HG03439 (cell line): Measurements from ENCODE around the gene GSTA4.

Experiments
- ATAC-seq: cut with Tn5 transposase; IDR thresholded peaks from one replicate; pipeline ENCODE4 v1.9.1; 2021; ENCODE audit warnings: mild to moderate bottlenecking, moderate library complexity; ENCODE audit not compliant: unreplicated experiment

Gene GSTA4

GRCh38 chr6:52995089-52995912, at the start of gene GSTA4:
Gene GSTA4, minus strand, starts transcription at chr6:52995284. Its CDS starts 1,041 bp downstream, at chr6:52994243.
- ATAC-seq, result peak; percentile 98

DNA sequence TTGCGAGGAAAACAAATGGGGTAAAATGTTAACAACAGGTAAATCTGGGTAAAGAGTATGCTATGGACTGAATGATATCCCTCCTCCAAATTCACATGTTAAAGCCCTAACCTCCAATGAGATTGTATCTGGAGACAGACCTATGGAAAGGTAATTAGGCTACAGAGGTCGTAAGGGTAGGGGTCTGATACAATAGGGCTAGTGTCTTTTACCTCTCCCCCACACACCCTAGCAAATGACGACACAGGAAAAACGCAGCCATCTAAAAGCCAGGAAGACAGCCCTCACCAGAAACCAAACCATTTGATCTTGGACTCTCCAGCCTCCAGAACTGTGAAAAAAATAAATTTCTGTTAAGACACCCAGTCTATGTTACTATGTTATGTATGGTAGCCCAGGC, 49.5 kb upstream of the GSTA4 start:
- no peak for ATAC-seq

GRCh38 chr6:53044071-53044470, 49.0 kb upstream of the GSTA4 start:
- no peak for ATAC-seq

DNA sequence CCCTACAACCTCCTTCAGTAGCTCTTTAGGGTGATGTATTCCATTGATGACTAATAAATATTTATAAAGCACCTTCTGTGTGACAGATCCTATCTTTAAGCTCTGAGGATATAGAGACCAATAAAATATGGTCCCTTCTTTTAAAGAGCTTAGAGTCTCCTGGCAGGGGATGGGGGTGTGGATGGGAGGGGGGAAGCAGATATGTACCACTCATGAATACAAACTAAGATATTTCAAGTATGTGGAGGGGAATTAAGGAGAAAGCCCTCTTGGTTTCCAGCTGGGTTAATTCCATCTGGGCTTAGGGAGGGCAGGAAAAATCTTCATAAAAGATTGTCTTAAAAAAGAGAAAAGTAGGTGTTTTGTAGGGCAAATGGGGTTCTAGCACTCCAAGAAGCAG, 48.5 kb upstream of the GSTA4 start:
- no peak for ATAC-seq

DNA sequence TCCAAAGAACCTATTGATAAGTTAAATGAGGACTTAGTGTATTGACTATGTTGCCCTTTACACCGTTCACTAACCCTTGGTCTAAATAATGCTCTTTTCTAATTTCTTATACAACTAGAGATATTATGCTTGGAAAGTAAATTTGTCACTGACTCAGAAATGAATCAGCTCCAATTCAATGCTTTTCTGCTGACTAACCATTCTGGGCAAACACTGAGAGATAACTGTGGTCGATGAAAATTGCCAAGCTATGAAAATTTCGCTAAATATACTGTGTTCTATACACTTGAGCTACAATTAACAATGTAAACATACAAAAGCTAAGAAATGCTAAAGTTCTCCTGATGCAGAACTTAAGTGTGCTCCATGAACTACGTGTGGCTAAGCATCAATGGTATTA, 47.0 kb upstream of the GSTA4 start:
- ATAC-seq, result no peak

GRCh38 chr6:53041356-53041755, 46.3 kb upstream of the GSTA4 start:
- no peak for ATAC-seq

DNA sequence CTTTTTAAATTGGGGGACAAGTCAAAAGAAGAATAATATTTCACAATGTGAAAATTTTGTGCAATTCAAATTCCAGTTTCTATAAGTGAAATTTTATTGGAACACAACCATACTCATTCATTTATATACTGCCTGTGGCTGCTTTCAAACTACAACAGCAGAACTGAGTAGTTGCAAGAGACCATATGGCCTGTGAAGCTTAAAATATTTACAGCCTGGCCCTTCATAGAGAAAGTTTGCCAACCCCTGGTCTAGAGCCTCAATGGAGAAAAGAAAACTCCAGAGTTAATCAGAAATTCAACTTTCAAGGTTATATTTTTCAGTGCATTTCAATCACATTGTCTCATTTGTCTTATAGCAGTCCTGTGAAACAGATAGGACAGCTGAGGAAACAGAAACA, 43.5 kb upstream of the GSTA4 start:
- no peak for ATAC-seq

DNA sequence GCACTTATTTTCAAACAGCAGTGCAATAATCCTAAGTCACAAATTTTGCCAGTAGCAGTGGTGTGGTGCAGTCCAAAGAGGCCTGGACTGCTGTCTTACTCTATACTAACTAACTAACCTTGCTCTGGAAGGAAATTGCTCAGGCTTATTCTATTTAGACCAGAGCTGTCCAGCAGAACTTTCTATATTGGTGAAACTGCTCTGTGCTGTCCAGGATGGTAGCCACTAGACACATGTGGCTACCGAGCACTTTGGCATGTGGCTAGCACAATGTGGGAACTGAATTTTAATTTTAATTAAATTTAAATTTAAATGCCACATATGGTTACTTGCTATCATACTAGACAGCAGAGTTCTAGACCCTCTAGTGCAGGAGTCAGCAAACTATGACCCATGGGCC, 43.1 kb upstream of the GSTA4 start:
- ATAC-seq, result no peak

DNA sequence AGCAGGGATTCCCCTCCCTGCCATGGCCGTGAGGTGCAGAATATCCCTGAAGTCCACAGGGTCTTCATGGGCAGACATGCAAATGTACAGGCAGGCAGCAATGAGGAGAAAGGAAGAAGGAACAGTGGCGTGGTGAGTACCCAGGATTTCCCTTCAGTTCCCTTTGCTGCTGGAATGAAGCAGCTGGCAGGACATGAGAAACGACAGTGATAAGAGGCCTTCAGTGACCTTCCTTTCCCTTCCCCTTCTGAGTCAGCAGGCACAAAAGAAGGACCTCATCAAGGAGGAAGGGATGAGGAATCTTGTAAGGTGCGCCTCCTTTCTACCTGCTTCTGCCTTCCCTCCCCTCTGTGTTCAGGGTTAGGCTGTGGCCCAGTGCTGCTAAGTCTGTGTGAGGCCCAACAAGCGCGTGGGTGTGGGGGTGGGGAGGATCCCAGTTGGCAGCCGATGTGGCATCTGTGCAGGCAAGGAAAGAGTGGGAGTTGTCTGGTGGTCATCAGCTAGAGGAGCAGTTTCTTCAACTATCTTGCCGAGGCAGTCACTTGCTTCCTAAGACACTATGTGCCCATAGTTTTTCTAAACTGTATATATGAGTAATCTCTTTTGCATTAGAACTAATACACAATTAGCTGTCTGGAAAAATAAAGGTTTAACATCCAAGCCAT, 40.6 kb upstream of the GSTA4 start:
- no peak for ATAC-seq

DNA sequence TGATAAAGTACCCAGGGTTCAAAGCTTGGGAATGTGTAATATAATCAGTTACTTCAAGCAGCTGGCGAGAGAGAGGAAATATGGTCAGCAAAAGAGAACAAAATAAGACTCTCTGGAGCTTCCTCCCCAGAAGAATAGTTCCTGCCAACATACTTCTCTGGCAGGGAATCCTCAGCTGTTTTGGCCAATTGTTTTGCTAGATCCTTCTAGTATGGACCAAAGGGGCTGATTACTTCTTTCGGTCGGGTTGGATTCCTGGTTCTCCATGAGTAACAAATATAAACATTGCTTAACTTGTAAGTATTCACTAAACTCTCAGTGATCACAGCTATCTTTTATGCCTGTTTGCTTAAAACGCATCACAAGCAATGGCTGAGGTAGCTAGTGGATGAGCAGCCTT, 38.7 kb upstream of the GSTA4 start:
- no peak for ATAC-seq

- no peak for ATAC-seq
Measured at GRCh38 chr6:53032849-53033248, 37.8 kb upstream of the GSTA4 start.

GRCh38 chr6:53031281-53031680, 36.2 kb upstream of the GSTA4 start:
- ATAC-seq, result no peak

- ATAC-seq, result no peak
Measured at GRCh38 chr6:53029761-53030160, 34.7 kb upstream of the GSTA4 start.

DNA sequence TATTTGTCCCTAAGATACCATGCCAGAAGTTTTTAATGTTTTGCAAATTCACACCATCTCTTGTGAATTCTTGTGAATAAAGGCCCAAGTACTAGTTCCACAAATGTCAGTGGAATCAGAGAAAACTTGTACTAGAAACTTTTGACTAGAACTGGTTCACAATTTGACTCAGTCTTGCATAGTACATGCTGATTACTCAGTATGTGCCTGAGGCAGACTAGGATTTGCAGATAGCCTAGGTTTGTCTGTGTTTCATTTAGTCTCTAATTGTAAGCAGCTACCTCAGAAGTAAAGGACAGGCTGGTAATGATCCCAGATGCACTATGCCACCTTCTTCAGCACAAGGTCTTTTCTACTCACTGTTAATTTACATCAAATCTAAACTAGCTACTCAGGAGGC, 34.2 kb upstream of the GSTA4 start:
- no peak for ATAC-seq

GRCh38 chr6:53028467-53028866, 33.4 kb upstream of the GSTA4 start:
- no peak for ATAC-seq

DNA sequence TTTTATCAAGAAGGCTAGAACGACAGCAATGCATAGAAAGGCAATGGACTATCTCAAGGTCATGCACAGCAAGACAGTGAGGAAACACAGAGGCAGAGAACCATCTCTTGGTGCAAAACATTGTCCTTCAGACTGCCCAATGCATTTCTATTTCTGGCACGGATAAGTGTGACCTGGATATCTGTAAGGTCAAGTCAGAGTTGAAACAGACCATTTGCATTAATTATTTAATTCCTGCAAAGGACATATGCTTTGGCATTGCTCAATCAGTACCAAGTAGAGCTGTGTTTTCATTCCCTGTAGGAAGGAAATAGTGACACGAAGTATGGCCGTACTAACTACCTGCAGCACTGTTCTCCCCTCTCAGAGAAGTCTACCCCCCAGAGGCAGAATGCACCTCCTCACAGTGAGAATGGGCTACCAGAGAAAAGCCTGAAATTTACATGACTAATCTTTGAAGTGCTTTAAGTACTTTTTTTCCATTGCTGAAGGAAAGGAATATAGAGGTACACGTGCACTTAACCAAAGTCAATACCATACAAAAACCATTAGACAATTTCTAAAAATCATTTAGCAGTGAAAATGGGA, 32.1 kb upstream of the GSTA4 start:
- ATAC-seq, result no peak

DNA sequence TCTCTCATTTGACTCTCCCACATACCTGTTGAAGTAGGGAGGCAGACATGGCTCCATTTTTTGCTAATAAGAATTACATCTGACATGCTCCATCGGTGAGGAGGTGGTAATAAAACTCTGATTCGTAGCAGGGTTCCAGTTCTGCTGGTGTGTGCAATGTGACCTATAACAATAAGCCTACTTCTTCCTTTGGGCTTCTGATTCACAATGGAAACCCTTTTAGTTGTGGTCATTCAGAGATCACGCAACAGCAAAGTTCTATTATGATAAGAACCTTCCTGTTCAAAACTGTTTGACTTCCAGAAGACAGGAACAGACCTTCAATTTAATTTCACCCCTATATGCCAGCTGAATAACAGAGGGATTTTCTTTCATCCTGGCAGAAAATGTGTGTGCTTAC, 31.4 kb upstream of the GSTA4 start:
- no peak for ATAC-seq

- no peak for ATAC-seq
Measured at GRCh38 chr6:53023323-53023722, 28.2 kb upstream of the GSTA4 start.

DNA sequence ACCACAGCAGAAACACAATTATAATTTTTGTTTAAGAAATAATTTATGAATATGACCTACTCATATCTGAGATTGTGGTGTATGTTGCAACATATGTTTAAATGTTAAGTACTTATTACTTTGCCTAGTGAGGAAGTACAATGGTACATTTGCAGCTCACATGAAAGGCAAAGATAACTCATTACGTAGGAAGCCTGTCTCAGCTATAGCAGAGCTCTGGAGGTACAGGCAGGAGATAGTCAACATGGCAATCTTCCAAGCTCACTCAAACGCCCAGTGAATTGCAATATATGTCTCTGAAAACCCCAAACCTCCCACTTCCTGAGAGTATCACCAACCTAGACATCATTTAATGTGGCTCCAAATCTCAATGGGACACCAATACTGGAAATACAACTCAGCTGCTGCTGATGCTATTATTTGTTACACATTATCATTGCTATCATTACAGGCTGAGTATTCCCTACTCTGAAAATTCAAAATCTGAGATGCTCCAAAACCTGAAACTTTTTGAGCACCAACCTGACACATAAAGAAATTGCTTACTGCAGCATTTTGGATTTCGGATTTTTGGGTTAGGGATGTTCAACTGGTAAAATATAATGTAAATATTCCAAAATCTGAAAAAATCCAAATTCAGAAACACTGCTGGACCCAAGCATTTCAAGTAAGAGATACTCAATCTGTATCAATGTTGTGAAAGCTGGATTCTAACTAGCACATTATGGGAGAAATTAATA, 25.1 kb upstream of the GSTA4 start:
- no peak for ATAC-seq

DNA sequence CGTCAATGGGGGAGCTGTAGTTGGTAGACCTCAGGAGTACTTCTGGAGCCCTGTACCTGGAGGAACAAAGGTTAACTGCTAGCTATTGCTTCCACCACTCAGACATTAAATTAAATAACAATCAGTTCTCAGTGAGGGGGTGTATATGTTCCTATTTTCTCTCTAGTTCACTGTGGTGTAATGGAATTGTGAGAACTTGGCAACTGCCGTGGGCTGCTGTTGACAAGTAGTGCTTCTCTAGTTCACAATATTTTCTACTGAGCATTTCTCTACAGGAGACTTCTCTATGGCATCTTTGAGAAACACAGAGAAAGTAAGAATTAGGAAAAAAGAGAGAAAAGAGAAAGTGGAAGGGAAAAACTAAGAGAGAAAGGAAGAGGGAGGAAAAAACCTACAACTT, 23.4 kb upstream of the GSTA4 start:
- no peak for ATAC-seq

- no peak for ATAC-seq
Measured at GRCh38 chr6:53015486-53015885, 20.4 kb upstream of the GSTA4 start.
